ENCODE measurements around the gene FAM13A. TPM values are rescaled to one million over a fixed set of nuclear protein-coding genes. Genes with fewer than 3 reads are reported as not detected.
"Not testable (repeated sequence)": the region's sequence is repeated elsewhere in the genome, so short reads cannot be mapped to it uniquely, and the experiment has no call there.

Gene FAM13A
- total and polyA plus RNA-seq, 10 donors: 2.7 to 24.9 (median 18.3) TPM

DNA sequence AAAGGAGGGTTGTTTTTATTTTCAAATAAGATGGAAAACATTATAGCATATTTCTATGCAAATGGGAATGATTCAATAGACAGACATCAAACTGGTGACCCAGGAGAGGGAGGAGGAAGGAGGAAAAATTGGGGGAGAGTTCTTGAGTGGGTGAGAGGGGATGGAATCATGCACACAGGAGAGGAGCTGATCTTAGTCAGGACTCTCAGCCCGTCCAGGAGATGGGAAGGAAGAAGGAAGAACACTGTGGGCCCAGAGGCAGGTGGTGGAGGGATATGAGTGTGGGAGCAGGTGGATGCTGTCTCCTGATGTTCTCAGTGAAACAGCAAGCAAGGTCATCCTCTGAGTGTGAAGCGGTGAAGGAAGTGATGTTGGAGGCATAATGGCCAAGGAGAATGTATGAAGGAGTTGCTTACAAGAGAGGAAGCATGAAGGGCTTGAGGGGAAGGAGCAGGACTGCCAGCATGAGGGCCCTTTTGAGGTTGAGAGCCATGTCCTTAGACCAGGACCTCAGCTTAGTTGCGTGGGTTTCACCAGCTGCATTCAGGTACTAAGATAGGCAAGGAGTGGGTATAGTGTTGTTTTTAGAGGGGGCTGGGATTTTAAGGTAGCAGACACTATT, 197.7 kb downstream of the FAM13A start:
- Histone ChIP-seq H3K4me3 (peak overlapping the region in 1 of 8 donors; percentile 10), H3K36me3 (no peaks in the 10 kb centered on the region), H3K27me3 (replicated peaks in 1 of 7) (no peaks in the 10 kb centered on the region), H3K4me1 (peaks cover 0 to 26% (median 13%) of the 10 kb centered on the region in 6 donors), H3K9me3 (no peaks in the 10 kb centered on the region), H3K27ac (peak overlapping the region in 7 of 8 donors; percentile 17 to 83 (median 59))
- intact Hi-C loops (cut with DNase I; ENCODE audit: low total_unique reads): no loop called here
- DNase-seq: no peak
- no peak for TF ChIP-seq CTCF (IDR thresholded peaks at IDR 0.05 in 8 of 11, conservative IDR thresholded peaks at IDR 0.05 in 3 of 11)
- no peak for TF ChIP-seq POLR2AphosphoS5 (IDR thresholded peaks at IDR 0.05)
- TF ChIP-seq POLR2A (IDR thresholded peaks at IDR 0.05): no peak
- WGBS, 5 donors: 53 to 66% (median 59%) methylated on average over 3 of the region's 3 CpGs

DNA sequence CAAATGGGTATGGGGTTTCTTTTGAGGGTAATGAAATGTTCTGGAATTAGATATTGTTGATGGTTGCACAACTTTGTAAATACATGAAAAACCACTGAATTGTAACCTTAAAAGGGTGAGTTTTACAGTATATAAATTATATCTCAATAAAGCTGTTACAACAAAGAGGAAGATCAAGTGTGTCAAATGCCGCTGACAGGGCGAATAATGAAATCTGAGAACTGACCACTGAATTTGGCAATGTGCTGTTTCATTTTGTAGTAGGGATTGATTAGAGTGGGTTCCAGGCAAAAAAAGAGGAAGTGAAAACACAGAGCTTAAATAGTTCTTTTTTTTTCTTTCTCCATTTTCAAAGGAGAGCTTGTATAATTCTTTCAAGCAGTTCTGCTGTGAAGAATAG, 198.2 kb downstream of the FAM13A start:
- Histone ChIP-seq H3K27me3 (replicated peaks in 1 of 7) (no peaks in the 10 kb centered on the region), H3K27ac (peak overlapping the region in 7 of 8 donors; percentile 17 to 83 (median 59)), H3K9me3 (no peaks in the 10 kb centered on the region), H3K4me3 (no peak overlapping the region), H3K4me1 (peaks cover 0 to 26% (median 13%) of the 10 kb centered on the region in 6 donors), H3K36me3 (no peaks in the 10 kb centered on the region)
- no peak for TF ChIP-seq CTCF (IDR thresholded peaks at IDR 0.05 in 8 of 11, conservative IDR thresholded peaks at IDR 0.05 in 3 of 11)
- no peak for TF ChIP-seq POLR2AphosphoS5 (IDR thresholded peaks at IDR 0.05)
- no peak for TF ChIP-seq POLR2A (IDR thresholded peaks at IDR 0.05)
- WGBS, 5 donors: 26 to 56% (median 46%) methylated on average over 2 of the region's 2 CpGs
- intact Hi-C loops (cut with DNase I; ENCODE audit: low total_unique reads): no loop called here
- no peak for DNase-seq

DNA sequence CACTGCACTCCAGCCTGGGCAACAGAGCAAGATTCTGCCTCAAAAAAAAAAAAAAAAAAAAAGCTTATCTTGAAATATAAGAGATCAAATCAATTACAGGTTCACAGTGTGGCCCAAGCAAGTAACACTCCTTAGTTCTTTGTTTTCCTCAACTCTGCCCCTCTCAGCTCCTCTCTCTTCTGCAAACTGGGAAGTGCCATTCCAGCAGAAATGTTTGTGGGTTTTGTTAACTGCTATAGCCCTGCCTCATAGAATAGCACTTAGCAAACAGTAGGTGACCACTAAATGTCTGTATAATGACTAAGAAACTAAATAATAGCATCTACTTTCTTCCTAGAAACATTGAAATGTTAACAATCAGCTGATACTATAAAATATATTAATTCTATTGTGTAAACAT, 199.4 kb downstream of the FAM13A start:
- Histone ChIP-seq H3K9me3 (no peaks in the 10 kb centered on the region), H3K27me3 (replicated peaks in 1 of 7) (no peaks in the 10 kb centered on the region), H3K4me3 (no peak overlapping the region), H3K4me1 (peaks cover 0 to 26% (median 13%) of the 10 kb centered on the region in 6 donors), H3K36me3 (no peaks in the 10 kb centered on the region), H3K27ac (no peak overlapping the region)
- no peak for DNase-seq
- no peak for TF ChIP-seq POLR2AphosphoS5 (IDR thresholded peaks at IDR 0.05)
- TF ChIP-seq CTCF (IDR thresholded peaks at IDR 0.05 in 8 of 11, conservative IDR thresholded peaks at IDR 0.05 in 3 of 11): no peak
- TF ChIP-seq POLR2A (IDR thresholded peaks at IDR 0.05): no peak
- intact Hi-C loops (cut with DNase I; ENCODE audit: low total_unique reads): no loop called here

- Histone ChIP-seq H3K4me3 (no peak overlapping the region), H3K27me3 (replicated peaks in 1 of 7) (no peaks in the 10 kb centered on the region), H3K36me3 (no peaks in the 10 kb centered on the region), H3K9me3 (no peaks in the 10 kb centered on the region), H3K4me1 (peaks cover 0 to 20% (median 10%) of the 10 kb centered on the region in 6 donors), H3K27ac (no peak overlapping the region)
- WGBS, 5 donors: 93 to 97% (median 97%) methylated on average over 3 of the region's 3 CpGs
- TF ChIP-seq POLR2AphosphoS5 (IDR thresholded peaks at IDR 0.05): no peak
- intact Hi-C loops (cut with DNase I; ENCODE audit: low total_unique reads): no loop called here
- DNase-seq: no peak
Measured at GRCh38 chr4:88854481-88854880, 202.5 kb downstream of the FAM13A start.

GRCh38 chr4:88853583-88853982, 203.4 kb downstream of the FAM13A start:
- DNase-seq; H3K9me3 ChIP-seq; H3K4me3 ChIP-seq; H3K36me3 ChIP-seq; intact Hi-C loops (cut with DNase I; ENCODE audit: low total_unique reads); H3K27me3 ChIP-seq (replicated peaks in 1 of 7); H3K27ac ChIP-seq: not testable (repeated sequence)
- peaks cover 0 to 11% (median 2%) of the 10 kb centered on the region in 6 donors for H3K4me1 ChIP-seq
- 81 to 97% (median 87%) methylated on average over 3 of the region's 3 CpGs for WGBS, 5 donors
